Mesenchymal stem cell (in vitro differentiated cells and primary cell): ENCODE measurements around the gene PIGO.
A peak's percentile ranks its signal among the peaks of the same experiment; 100 is the strongest.

Experiments used
- DNase-seq: peaks from one replicate; pipeline ENCODE4 v3.0.0-alpha.2; 2013
- H2AFZ ChIP-seq: one replicate; pipeline ENCODE4 v1.6.1; 2013; ENCODE audit warnings: low read depth, mild to moderate bottlenecking, control low read depth, inconsistent platforms, low read length, moderate library complexity
- H2AK5ac ChIP-seq: 2 replicates; pipeline ENCODE4 v1.6.1; 2013; ENCODE audit warnings: low read length, moderate library complexity, mild to moderate bottlenecking, inconsistent platforms; ENCODE audit not compliant: severe bottlenecking
- H2BK120ac ChIP-seq: one replicate; pipeline ENCODE4 v1.6.1; 2013; ENCODE audit warnings: low read depth, mild to moderate bottlenecking, inconsistent platforms, low read length, moderate library complexity
- H2BK12ac ChIP-seq, 2 experiments: one replicate each; pipeline ENCODE4 v1.6.1; 2013; ENCODE audit warnings: inconsistent platforms in 2 of 2, low read length in 2 of 2, mild to moderate bottlenecking in 2 of 2, moderate library complexity in 2 of 2, control low read depth in 1 of 2
- H2BK15ac ChIP-seq: one replicate; pipeline ENCODE4 v1.6.1; 2013; ENCODE audit warnings: mild to moderate bottlenecking, low read depth, inconsistent platforms; ENCODE audit not compliant: poor library complexity, severe bottlenecking
- H2BK5ac ChIP-seq: 2 replicates; pipeline ENCODE4 v1.6.1; 2013; ENCODE audit warnings: low read depth, mild to moderate bottlenecking, low read length, control low read depth, inconsistent platforms; ENCODE audit not compliant: poor library complexity, severe bottlenecking
- H3K14ac ChIP-seq, 2 experiments: one replicate each; pipeline ENCODE4 v1.6.1; 2013; ENCODE audit warnings: inconsistent platforms in 2 of 2, low read length in 2 of 2, control low read depth in 1 of 2, mild to moderate bottlenecking in 1 of 2, moderate library complexity in 1 of 2
- H3K18ac ChIP-seq, 2 experiments: one replicate each; pipeline ENCODE4 v1.6.1; 2013; ENCODE audit warnings: inconsistent platforms in 2 of 2, low read length in 2 of 2, control low read depth in 1 of 2, low read depth in 1 of 2, mild to moderate bottlenecking in 1 of 2
- H3K23ac ChIP-seq, 2 experiments: one replicate each; pipeline ENCODE4 v1.6.1; 2013; ENCODE audit warnings: inconsistent platforms in 2 of 2, low read length in 2 of 2, mild to moderate bottlenecking in 2 of 2, moderate library complexity in 2 of 2, control low read depth in 1 of 2
- H3K27ac ChIP-seq: 2 replicates; pipeline ENCODE4 v1.5.1; 2013; ENCODE audit warnings: mild to moderate bottlenecking, moderate library complexity, low read length, control low read depth, inconsistent platforms; ENCODE audit not compliant: poor library complexity, severe bottlenecking
- H3K27me3 ChIP-seq, 2 experiments: 2 replicates each; pipeline versions ENCODE4 v1.6.1 to v1.7.0; 2013; ENCODE audit warnings: low read length in 2 of 2, mild to moderate bottlenecking in 2 of 2, moderate library complexity in 2 of 2, control low read depth in 1 of 2, inconsistent platforms in 1 of 2; ENCODE audit not compliant: control insufficient read depth in 1 of 2, insufficient read depth in 1 of 2
- H3K36me3 ChIP-seq, 2 experiments: 2 replicates each; pipeline versions ENCODE4 v1.6.1 to v1.7.0; 2013; ENCODE audit warnings: low read length in 2 of 2, control low read depth in 1 of 2, inconsistent platforms in 1 of 2, low read depth in 1 of 2, mild to moderate bottlenecking in 1 of 2; ENCODE audit not compliant: insufficient read depth in 2 of 2, control insufficient read depth in 1 of 2
- H3K4ac ChIP-seq, 2 experiments: one replicate each; pipeline ENCODE4 v1.6.1; 2013; ENCODE audit warnings: inconsistent platforms in 2 of 2, low read length in 2 of 2, mild to moderate bottlenecking in 2 of 2, moderate library complexity in 2 of 2, control low read depth in 1 of 2, low read depth in 1 of 2
- H3K4me1 ChIP-seq: 2 replicates; pipeline ENCODE4 v1.6.1; 2013; ENCODE audit warnings: low read depth, low read length, control low read depth; ENCODE audit not compliant: control insufficient read depth, insufficient read depth
- H3K4me2 ChIP-seq: 2 replicates; pipeline ENCODE4 v1.6.1; 2013; ENCODE audit warnings: low read length, mild to moderate bottlenecking, inconsistent platforms; ENCODE audit not compliant: poor library complexity, severe bottlenecking
- H3K4me3 ChIP-seq, 2 experiments: 2 replicates each; pipeline versions ENCODE4 v1.5.1 to v1.7.0; 2013; ENCODE audit warnings: low read length in 2 of 2, mild to moderate bottlenecking in 2 of 2, control low read depth in 1 of 2, low read depth in 1 of 2; ENCODE audit not compliant: insufficient read depth in 1 of 2
- H3K79me1 ChIP-seq: replicated peaks from 2 replicates; pipeline ENCODE4 v1.6.1; 2013; ENCODE audit warnings: mild to moderate bottlenecking, control low read depth, low read length, inconsistent platforms; ENCODE audit not compliant: poor library complexity, severe bottlenecking
- H3K9ac ChIP-seq: 2 replicates; pipeline ENCODE4 v1.7.0; 2013; ENCODE audit warnings: mild to moderate bottlenecking, low read length, moderate library complexity
- H3K9me3 ChIP-seq: 2 replicates; pipeline ENCODE4 v1.7.0; 2013; ENCODE audit warnings: mild to moderate bottlenecking, low read length; ENCODE audit not compliant: control insufficient read depth
- H4K8ac ChIP-seq: one replicate; pipeline ENCODE4 v1.6.1; 2013; ENCODE audit warnings: inconsistent platforms, mild to moderate bottlenecking, low read length, moderate library complexity
- H4K91ac ChIP-seq: one replicate; pipeline ENCODE4 v1.6.1; 2013; ENCODE audit warnings: mild to moderate bottlenecking, low read length, inconsistent platforms
- whole genome bisulfite sequencing: methylation state at CpG from one replicate; pipeline ENCODE4 v1.1.7; 2013; ENCODE audit warnings: mixed read lengths; 5-methylcytosine and 5-hydroxymethylcytosine counted together

Gene PIGO

DNA sequence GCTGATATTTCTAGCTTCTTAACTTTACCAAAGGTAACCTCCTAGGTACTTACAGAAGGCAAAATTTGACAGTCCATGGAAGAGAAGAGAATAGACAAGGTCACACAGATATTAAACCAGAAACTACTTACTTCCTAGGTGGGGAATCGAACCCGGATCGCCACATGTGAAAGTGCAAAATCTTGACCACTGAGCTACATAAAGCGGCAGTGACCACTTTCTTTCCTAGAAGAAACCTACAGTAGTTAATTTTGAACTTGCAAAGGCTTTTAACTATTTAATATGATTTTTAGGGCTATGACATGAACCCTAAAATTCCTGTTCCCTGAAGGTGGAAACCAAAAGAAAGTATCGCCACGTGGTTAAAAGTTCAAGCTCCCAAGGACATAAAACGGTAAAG, 39.6 kb upstream of the PIGO start:
- Histone ChIP-seq H3K23ac (no peak overlapping the region), H2BK120ac (no peak overlapping the region), H2BK15ac (no peak overlapping the region), H3K14ac (no peak overlapping the region), H4K91ac (no peak overlapping the region), H3K36me3 (no peaks in the 10 kb centered on the region), H3K79me1 (no peaks in the 10 kb centered on the region), H2AFZ (no peak overlapping the region), H3K4me2 (no peak overlapping the region), H3K27me3 (no peaks in the 10 kb centered on the region), H2BK12ac (no peak overlapping the region), H3K9me3 (peaks cover 36% of the 10 kb centered on the region), H2BK5ac (no peak overlapping the region), H2AK5ac (no peak overlapping the region), H3K4ac (no peak overlapping the region), H3K4me1 (no peaks in the 10 kb centered on the region), H3K4me3 (no peak overlapping the region), H3K9ac (no peak overlapping the region), H4K8ac (no peak overlapping the region), H3K18ac (no peak overlapping the region), H3K27ac (no peak overlapping the region)
- no peak for DNase-seq
- 88% methylated on average over 6 of the region's 7 CpGs for WGBS

GRCh38 chr9:35134920-35135319, 38.5 kb upstream of the PIGO start:
- Histone ChIP-seq H3K23ac (no peak overlapping the region), H3K4ac (no peak overlapping the region), H4K91ac (no peak overlapping the region), H2BK15ac (no peak overlapping the region), H3K27me3 (no peaks in the 10 kb centered on the region), H3K4me1 (no peaks in the 10 kb centered on the region), H2BK12ac (no peak overlapping the region), H2BK120ac (no peak overlapping the region), H3K4me2 (no peak overlapping the region), H3K36me3 (no peaks in the 10 kb centered on the region), H2AFZ (no peak overlapping the region), H2BK5ac (no peak overlapping the region), H3K9ac (no peak overlapping the region), H3K9me3 (peaks cover 30% of the 10 kb centered on the region), H3K4me3 (no peak overlapping the region), H3K79me1 (no peaks in the 10 kb centered on the region), H2AK5ac (no peak overlapping the region), H3K18ac (no peak overlapping the region), H3K14ac (no peak overlapping the region), H4K8ac (no peak overlapping the region), H3K27ac (no peak overlapping the region)
- WGBS = 79% methylated on average over 5 of the region's 6 CpGs
- DNase-seq = no peak

DNA sequence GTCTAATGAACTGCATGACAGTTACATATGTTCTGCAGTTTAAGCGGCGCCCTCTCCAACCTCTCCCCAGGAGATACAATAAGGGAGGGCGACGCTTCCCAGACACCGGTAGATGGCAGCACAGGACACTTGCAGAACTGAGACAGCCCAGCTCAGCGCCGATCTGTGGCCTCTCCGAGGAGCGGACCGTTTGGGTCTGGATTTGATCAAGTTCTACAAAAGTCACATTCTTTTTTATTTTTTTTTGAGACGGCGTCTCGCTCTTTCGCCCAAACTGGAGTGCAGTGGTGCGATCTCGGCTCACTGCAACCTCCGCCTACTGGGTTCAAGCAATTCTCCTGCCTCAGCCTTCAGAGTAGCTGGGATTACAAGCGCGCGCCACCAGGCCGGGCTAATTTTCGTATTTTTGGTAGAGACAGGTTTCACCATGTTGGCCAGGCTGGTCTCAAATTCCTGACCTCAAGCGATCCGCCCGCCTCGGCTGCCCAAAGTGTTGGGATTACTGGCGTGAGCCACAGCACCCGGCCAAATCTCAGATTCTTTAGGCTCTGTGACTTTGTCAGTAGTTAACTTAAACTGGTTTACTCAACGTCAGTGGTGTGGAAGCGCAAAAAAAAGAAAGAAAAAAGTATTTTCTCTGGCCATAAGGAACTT, 20.6 kb upstream of the PIGO start:
- no peak overlapping the region for H2BK5ac ChIP-seq
- peak; percentile 94 for DNase-seq
- H3K27me3 ChIP-seq = no peaks in the 10 kb centered on the region
- H3K4me3 ChIP-seq = peak overlapping the region in 1 of 2 experiments; percentile 96
- peaks cover 19% of the 10 kb centered on the region for H3K4me1 ChIP-seq
- no peak overlapping the region for H3K27ac ChIP-seq
- H3K9me3 ChIP-seq = no peaks in the 10 kb centered on the region
- no peak overlapping the region for H2BK120ac ChIP-seq
- no peak overlapping the region for H2BK15ac ChIP-seq
- H3K4me2 ChIP-seq = peak overlapping the region; percentile 85
- H4K8ac ChIP-seq = no peak overlapping the region
- no peak overlapping the region for H3K18ac ChIP-seq
- 14% methylated on average over 28 of the region's 30 CpGs for WGBS
- H4K91ac ChIP-seq = no peak overlapping the region
- no peak overlapping the region for H3K23ac ChIP-seq
- no peak overlapping the region for H3K14ac ChIP-seq
- no peak overlapping the region for H2BK12ac ChIP-seq
- H3K4ac ChIP-seq = no peak overlapping the region
- H2AK5ac ChIP-seq = no peak overlapping the region
- no peaks in the 10 kb centered on the region for H3K36me3 ChIP-seq
- peak overlapping the region; percentile 92 for H3K9ac ChIP-seq
- peak overlapping the region; percentile 37 for H2AFZ ChIP-seq
- no peaks in the 10 kb centered on the region for H3K79me1 ChIP-seq

- 0% methylated on average over 11 of the region's 12 CpGs for WGBS
- Histone ChIP-seq H3K18ac (no peak overlapping the region), H3K4ac (no peak overlapping the region), H3K4me2 (peak overlapping the region; percentile 85), H4K8ac (no peak overlapping the region), H2BK120ac (no peak overlapping the region), H3K4me1 (peaks cover 21% of the 10 kb centered on the region), H4K91ac (no peak overlapping the region), H2AFZ (peak overlapping the region; percentile 68), H3K23ac (no peak overlapping the region), H3K9me3 (no peaks in the 10 kb centered on the region), H2BK5ac (no peak overlapping the region), H3K36me3 (no peaks in the 10 kb centered on the region), H3K4me3 (peak overlapping the region; percentile 53 to 96), H3K9ac (peak overlapping the region; percentile 92), H3K27ac (peak overlapping the region; percentile 48), H2AK5ac (no peak overlapping the region), H2BK15ac (no peak overlapping the region), H3K14ac (no peak overlapping the region), H3K79me1 (peaks cover 2% of the 10 kb centered on the region), H2BK12ac (no peak overlapping the region), H3K27me3 (no peaks in the 10 kb centered on the region)
- DNase-seq = no peak
Observed at GRCh38 chr9:35116539-35116897, 20.1 kb upstream of the PIGO start.
